Activated naive CD8-positive, alpha-beta T cell treated with anti-CD3 and anti-CD28 coated beads for 36 hours (primary cell): Measurements from ENCODE around the gene ISM2. TPM values are rescaled to one million over a fixed set of nuclear protein-coding genes. Genes with fewer than 3 reads are reported as not detected.

ENCODE experiments used
- DNase-seq: peaks from one replicate; pipeline ENCODE4 v3.0.0; 2021
- H3K27ac Mint-ChIP-seq: one replicate; pipeline ENCODE4 v1.8.0; 2022; ENCODE audit warnings: mild to moderate bottlenecking, moderate library complexity, mixed read lengths
- H3K27me3 Mint-ChIP-seq: one replicate; pipeline ENCODE4 v1.8.0; 2022; ENCODE audit warnings: mild to moderate bottlenecking, mixed read lengths
- H3K36me3 Mint-ChIP-seq: one replicate; pipeline ENCODE4 v1.8.0; 2021; ENCODE audit warnings: mild to moderate bottlenecking, mixed read lengths
- H3K4me1 Mint-ChIP-seq: one replicate; pipeline ENCODE4 v1.8.0; 2021; ENCODE audit warnings: mixed read lengths
- H3K4me3 Mint-ChIP-seq: one replicate; pipeline ENCODE4 v1.8.0; 2022; ENCODE audit warnings: mild to moderate bottlenecking, moderate library complexity, mixed read lengths
- H3K9me3 Mint-ChIP-seq: one replicate; pipeline ENCODE4 v1.8.0; 2022; ENCODE audit warnings: mixed read lengths
- total RNA-seq, 2 experiments: library from RNA; stranded (reverse); gene quantifications; one replicate each; pipeline ENCODE4 v1.2.3, GENCODE V29; 2021

ISM2 gene
- total RNA-seq, 2 experiments from 2014 or later = 0.29 to 0.44 TPM

DNA sequence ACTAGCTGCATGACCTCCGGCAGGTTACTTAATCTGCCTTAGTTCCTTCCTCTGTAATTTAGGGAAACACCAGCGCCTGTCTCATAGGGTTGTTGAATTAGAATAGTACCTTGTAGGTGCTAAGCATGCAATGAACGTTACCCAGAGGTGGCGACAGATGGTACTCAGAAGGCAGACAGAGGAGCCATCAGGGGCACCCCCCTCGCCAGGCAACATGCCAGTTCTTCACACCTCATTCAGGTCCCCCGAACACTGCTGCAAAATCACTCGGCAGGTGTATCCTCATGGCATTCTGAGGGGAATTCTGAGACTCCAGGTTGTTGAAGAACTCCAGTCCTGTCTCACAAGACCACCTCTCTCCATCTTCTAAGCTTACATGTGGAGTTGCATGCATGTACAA lies 10.1 kb downstream of the ISM2 start:
- Mint-ChIP-seq H3K4me1 (no peaks in the 10 kb centered on the region), H3K36me3 (no peaks in the 10 kb centered on the region), H3K9me3 (no peaks in the 10 kb centered on the region), H3K4me3 (no peak overlapping the region), H3K27me3 (no peaks in the 10 kb centered on the region), H3K27ac (no peak overlapping the region)
- no peak for DNase-seq

DNA sequence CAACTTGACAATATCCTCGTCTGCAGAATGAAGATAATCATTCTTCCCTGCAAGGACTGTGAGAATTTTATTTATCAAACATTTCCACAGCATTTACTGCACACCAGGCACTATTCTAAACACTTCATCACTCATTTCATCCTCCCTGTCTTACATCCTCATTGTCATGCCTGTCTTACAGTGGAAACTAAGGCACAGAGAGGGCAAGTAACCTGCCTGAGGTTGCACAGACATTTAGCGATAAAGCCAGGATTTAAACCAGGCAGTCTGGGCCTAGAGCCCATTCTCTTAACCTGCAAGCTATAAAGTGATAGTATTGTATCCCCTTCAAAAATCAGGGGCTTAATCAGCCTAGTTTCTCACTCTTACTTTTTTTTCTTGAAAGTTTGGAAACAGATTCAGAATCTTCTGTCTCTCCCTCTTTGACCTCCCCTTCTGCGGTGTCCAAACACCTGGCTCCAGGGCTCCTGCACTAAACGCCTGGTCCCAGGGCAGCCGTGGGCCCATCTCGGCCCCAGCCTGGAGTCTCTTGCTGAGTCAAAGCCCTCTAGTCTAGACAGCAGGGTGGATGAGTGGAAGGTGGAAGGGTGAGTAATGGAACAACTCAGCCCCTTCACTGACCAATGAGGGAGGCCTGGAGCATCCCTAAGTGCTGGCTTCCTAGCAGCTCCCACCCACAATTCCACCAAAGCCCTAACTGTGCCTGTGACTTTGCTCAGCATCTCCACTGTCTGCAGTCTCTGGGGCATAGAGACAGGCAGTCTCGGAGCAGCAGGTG lies 12.5 kb downstream of the ISM2 start:
- Mint-ChIP-seq H3K4me1 (no peaks in the 10 kb centered on the region), H3K27ac (no peak overlapping the region), H3K4me3 (no peak overlapping the region), H3K27me3 (no peaks in the 10 kb centered on the region), H3K36me3 (no peaks in the 10 kb centered on the region), H3K9me3 (no peaks in the 10 kb centered on the region)
- DNase-seq = no peak

DNA sequence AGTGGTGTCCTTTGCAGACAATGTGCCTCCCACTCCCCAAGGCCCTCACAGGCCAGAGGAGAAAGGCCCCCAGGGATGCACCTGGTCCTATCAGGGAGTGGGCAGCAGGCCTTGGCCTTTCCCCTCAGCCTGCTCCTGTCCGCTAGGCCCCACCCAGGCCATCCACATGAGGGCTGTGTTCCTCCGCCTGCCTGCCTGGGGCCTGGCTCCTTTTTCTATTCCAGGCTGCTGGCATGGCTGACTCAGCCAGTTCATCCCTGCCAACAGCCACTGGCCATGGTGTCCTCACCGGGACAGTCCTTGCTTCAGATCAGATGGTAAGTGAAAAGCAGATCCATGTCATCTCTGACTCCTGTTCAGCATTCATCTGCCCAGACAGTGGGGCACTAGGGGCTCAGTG lies 13.4 kb downstream of the ISM2 start:
- Mint-ChIP-seq H3K9me3 (no peaks in the 10 kb centered on the region), H3K27me3 (no peaks in the 10 kb centered on the region), H3K4me1 (no peaks in the 10 kb centered on the region), H3K4me3 (no peak overlapping the region), H3K36me3 (no peaks in the 10 kb centered on the region), H3K27ac (no peak overlapping the region)
- DNase-seq = no peak

DNA sequence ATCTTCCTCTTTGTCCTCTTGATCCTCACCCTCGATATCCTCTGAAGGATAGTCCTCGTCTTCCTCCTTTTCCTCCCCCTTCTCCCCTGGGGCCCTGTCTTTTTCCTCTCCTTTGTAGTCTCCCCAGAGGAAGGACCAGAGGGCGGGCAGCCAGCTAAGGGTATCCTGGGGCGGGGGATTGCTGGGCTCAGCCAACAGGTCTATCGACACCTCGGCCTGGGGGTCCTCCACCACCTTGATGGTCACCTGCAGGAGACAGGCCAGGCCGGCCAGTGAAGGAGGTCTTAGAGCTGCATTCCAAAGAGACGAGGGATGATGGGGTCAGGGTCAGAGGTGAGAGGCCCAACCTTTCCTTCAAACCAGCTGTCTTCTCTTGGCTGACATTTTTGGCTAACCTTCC lies 16.2 kb downstream of the ISM2 start:
- Mint-ChIP-seq H3K27me3 (no peaks in the 10 kb centered on the region), H3K4me1 (no peaks in the 10 kb centered on the region), H3K27ac (no peak overlapping the region), H3K9me3 (no peaks in the 10 kb centered on the region), H3K36me3 (no peaks in the 10 kb centered on the region), H3K4me3 (no peak overlapping the region)
- no peak for DNase-seq

DNA sequence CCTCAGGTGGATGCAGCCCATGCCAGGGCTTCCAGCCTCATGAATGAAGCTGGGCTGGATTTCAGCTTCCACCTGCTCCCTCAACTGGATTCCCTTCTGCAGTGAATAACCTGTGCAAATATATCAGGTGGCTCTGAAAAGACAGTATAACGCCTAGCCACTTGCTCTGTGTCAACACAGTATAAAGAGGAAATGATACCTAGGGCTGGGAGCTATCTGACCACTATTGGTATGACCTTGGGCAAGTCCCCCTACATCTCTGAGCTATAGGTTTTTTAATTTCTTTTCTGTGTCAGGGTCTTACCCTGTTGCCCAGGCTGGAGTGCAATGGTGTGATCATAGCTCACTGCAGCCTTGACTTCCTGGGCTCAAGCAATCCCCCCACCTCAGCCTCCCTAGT lies 19.8 kb downstream of the ISM2 start:
- Mint-ChIP-seq H3K9me3 (no peaks in the 10 kb centered on the region), H3K4me3 (no peak overlapping the region), H3K4me1 (no peaks in the 10 kb centered on the region)

DNA sequence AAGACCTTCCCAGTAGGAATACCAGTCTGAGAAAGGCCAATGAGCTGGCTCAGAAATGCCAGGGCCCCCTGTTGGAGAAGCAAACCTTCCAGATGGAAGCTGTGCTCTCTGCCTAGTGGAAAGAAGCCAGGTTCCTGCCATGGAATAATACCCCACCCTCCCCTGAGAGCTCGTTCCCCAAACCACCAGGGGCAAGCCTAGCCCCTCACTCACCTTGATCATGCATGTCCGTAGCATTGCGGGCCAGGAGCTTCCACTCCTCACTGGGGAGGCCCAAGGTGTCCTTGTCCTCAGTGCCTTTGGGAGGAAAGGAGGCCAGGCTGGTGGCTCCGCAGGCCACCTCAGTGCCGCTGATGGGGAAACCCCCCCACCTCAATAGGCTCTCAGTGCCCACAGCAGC lies 20.6 kb downstream of the ISM2 start:
- H3K4me3 Mint-ChIP-seq = no peak overlapping the region
- H3K4me1 Mint-ChIP-seq = no peaks in the 10 kb centered on the region
- no peak overlapping the region for H3K27ac Mint-ChIP-seq
- no peaks in the 10 kb centered on the region for H3K36me3 Mint-ChIP-seq
- no peaks in the 10 kb centered on the region for H3K27me3 Mint-ChIP-seq
- no peak for DNase-seq
- H3K9me3 Mint-ChIP-seq = no peaks in the 10 kb centered on the region

More for the DNA sequence above, 19.8 kb downstream of the ISM2 start:
- Mint-ChIP-seq H3K27ac (no peak overlapping the region), H3K27me3 (no peaks in the 10 kb centered on the region), H3K36me3 (no peaks in the 10 kb centered on the region)
- no peak for DNase-seq

DNA sequence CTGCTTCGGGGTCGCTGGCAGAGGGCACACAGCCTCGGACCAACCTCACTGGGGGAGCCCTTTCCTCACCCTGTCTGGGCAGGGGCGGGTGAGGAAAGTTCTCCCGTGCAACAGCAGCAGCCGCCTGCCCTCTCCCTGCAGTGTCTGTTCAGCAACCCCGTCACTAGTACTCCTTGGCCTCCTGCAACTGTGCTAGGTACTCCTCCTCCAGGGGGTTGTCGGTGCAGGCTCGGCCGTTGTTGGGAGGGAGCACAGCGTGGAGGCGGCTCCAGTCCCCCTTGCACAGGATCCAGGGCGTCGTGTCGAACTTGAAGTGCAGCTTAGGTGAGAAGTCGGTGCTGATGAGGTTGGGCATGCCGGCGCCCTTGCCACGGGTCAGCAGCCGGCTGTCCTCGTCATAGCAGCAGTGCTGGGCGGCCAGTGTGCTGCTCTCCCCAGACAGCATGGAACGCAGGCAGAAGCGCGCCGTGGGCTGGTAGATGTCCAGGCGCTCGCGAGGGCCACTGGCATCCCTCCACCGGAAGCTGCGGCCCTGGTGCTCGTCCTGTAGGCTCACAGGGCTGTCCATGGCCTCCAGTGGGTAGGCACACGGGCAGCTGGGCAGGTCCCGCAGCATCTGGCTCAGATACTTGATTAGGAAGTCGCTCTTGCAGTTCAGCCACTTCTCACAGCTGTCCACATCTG lies 23.0 kb downstream of the ISM2 start:
- no peak overlapping the region for H3K4me3 Mint-ChIP-seq
- H3K36me3 Mint-ChIP-seq = no peaks in the 10 kb centered on the region
- no peaks in the 10 kb centered on the region for H3K4me1 Mint-ChIP-seq
- DNase-seq = no peak
- H3K27ac Mint-ChIP-seq = no peak overlapping the region
- H3K9me3 Mint-ChIP-seq = no peaks in the 10 kb centered on the region
- no peaks in the 10 kb centered on the region for H3K27me3 Mint-ChIP-seq

DNA sequence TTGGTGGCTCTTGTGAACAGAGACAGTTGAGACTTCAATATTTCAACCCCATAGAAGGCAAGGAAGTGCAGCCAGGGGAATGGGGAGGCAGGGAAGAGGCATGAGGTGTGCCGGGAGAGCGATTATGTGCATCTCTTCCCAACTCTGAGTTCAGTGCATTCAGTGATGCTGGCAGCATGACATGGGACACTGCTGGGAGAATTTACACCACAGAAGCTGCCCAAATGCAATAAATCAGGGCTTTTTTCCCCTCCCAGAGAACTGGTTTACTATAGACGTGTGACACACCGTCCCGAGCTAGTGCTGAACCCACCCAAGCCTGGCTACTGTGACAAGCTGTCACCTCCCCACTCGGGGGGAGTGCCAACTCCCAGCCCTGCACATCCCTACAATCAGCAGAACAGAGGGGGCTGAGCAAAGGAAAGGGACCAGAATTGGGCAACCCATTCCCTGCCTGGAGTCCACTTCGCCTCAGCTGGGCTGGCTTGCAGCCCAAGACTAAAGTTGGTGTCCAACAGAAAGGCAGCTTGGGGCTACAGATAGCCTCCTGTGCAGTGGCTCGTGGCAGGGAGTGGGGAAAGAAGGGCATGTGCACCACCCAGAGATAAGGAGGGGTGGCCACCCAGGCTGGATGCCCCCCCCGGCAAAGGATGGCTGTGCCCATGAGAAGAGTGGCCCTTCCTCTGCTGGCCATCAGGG lies 24.0 kb downstream of the ISM2 start:
- Mint-ChIP-seq H3K4me3 (no peak overlapping the region), H3K27ac (no peak overlapping the region), H3K9me3 (no peaks in the 10 kb centered on the region), H3K4me1 (no peaks in the 10 kb centered on the region), H3K27me3 (no peaks in the 10 kb centered on the region), H3K36me3 (peaks cover 2% of the 10 kb centered on the region)
- DNase-seq = no peak

DNA sequence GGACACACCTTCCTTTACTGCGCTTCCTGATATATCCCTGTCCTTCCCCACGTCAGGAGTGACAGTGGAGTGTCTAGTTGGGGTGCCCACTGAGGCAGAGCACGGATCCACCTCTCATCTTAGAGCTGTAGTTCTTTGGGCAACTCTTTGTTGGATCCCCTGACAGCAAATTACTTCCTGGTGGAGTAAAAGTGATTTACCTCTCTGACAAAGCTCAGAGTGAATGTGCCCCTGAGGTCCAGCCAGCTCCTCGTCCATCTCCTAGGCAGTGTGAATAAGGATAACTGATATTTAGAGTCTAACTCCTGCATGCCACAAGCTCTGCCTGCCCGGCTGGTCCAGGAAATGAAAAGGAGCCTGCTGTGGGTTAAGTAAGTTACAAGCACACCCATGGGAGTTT lies 24.7 kb downstream of the ISM2 start:
- DNase-seq = no peak
- Mint-ChIP-seq H3K4me3 (no peak overlapping the region), H3K27ac (no peak overlapping the region), H3K4me1 (no peaks in the 10 kb centered on the region), H3K9me3 (no peaks in the 10 kb centered on the region), H3K36me3 (peaks cover 3% of the 10 kb centered on the region), H3K27me3 (no peaks in the 10 kb centered on the region)

DNA sequence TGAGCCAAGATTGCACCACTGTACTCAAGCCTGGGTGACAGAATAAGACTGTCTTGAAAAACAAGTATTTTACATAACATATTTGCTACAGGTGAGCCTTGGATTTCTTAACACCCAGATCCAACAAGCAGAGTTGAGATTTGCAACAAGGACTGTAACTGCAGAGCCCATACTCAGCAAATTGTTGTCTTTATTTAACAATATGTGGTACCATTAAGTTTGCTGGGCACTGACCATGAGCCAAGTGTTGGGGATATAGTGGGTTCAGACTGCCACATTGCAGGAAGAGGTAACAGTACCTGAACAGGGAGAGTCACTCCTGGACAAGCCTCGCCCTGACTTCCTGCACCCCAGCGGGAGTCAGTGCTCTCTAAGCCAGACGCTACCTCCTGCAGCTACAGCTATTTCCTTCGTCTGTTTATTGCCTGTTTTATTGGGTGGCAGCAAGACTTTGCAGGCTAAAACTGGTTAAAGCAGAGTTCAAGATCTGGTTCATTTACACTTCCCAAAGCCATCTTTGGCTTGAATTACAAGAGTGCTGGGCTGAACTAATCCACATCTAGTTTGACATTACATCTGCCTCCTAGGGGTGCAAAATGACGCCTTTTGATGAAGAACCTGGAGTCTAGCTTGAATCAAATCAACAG lies 28.3 kb downstream of the ISM2 start:
- DNase-seq = no peak
- Mint-ChIP-seq H3K27me3 (no peaks in the 10 kb centered on the region), H3K9me3 (no peaks in the 10 kb centered on the region), H3K4me1 (no peaks in the 10 kb centered on the region), H3K36me3 (peaks cover 7% of the 10 kb centered on the region), H3K4me3 (no peak overlapping the region), H3K27ac (no peak overlapping the region)

DNA sequence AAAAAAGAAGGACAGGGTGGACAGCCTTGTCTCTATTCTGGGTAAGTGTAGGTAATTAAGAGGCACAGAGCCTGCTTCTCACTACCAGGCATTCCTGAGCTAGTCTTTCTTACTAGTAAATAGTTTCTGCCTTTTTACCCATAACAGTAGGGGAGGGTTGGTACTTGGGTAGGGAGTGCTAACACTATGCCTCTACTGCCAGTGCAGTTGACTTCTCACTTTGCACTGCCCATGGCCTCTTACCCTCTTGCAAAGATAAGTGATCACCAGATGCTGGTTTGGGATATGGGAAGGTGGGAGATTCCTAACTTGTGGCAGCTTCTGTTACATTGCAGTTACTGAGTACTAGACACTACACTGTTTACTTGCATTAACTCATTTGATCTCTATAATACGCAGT lies 29.1 kb downstream of the ISM2 start:
- Mint-ChIP-seq H3K4me3 (no peak overlapping the region), H3K4me1 (no peaks in the 10 kb centered on the region), H3K27ac (no peak overlapping the region), H3K9me3 (no peaks in the 10 kb centered on the region), H3K27me3 (no peaks in the 10 kb centered on the region), H3K36me3 (peaks cover 8% of the 10 kb centered on the region)
- no peak for DNase-seq

DNA sequence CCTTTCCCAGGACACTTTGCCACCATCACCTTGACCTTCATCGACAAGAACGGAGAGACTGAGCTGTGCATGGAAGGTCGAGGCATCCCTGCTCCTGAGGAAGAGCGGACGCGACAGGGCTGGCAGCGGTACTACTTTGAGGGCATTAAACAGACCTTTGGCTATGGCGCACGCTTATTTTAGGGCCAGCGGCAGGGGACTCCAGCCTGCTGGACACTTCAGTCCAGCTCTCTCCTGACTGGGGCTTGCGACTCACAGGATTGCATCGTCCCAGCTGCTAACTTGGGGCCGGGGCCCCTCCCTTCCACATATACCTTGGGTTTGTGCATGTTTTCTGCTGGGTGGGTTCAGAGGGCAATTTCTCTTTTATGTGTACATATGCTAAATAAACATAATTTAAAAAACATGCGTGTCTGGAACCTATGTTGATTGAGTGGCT lies 29.5 kb downstream of the ISM2 start:
- no peaks in the 10 kb centered on the region for H3K9me3 Mint-ChIP-seq
- no peak for DNase-seq
- peaks cover 10% of the 10 kb centered on the region for H3K36me3 Mint-ChIP-seq
- no peak overlapping the region for H3K27ac Mint-ChIP-seq
- no peaks in the 10 kb centered on the region for H3K27me3 Mint-ChIP-seq
- no peaks in the 10 kb centered on the region for H3K4me1 Mint-ChIP-seq
- H3K4me3 Mint-ChIP-seq = no peak overlapping the region

DNA sequence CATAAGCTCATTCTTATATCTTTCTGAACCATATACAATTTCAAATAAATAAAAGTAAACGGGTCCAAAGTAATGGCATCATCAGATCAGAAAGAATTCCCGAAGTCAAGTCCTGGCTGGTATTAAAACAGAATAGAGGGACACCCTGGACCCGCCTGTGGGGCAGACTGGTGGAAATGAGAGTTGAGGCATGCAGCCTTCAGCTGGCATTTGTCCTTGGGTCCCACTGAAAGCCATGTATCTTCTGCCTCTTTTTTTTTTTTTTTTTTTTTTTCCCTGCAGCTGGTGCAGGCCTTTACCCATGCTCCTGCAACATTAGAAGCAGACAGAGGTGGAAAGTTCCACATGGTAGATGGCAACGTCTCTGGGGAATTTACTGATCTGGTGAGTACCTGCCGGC lies 30.8 kb downstream of the ISM2 start:
- no peak for DNase-seq
- no peaks in the 10 kb centered on the region for H3K4me1 Mint-ChIP-seq
- H3K27ac Mint-ChIP-seq = no peak overlapping the region
- H3K9me3 Mint-ChIP-seq = no peaks in the 10 kb centered on the region
- no peak overlapping the region for H3K4me3 Mint-ChIP-seq
- peaks cover 17% of the 10 kb centered on the region for H3K36me3 Mint-ChIP-seq
- no peaks in the 10 kb centered on the region for H3K27me3 Mint-ChIP-seq

DNA sequence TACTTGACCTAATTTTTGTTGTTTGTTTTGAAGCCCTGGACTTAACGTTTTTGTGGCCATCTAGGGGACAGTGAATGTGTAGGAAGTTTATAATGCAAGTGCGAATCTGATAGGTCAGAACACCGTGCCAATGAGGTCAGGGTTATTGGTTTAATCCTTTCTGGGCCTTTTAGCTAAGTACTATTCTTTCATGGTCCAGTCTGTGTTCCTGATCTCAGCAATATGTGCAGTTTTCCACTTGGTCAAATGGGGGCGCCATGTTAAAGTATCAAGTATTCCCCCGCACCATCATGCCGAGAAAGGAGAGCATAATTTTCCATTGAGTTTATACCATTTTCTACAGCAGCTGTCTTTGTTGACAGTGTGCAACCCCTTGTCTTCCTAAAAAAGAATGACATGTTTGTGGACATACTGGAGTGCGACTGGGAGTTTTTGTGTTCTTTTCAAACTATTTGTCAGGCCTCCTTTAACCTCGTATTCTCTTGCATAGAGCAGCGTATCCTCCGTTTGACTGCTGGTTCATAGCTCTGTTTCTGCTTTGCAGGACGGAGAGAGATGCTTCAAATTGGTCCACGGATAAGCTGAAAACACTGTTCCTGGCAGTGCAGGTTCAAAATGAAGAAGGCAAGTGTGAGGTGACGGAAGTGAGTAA lies 39.4 kb downstream of the ISM2 start:
- Mint-ChIP-seq H3K36me3 (peaks cover 48% of the 10 kb centered on the region), H3K27me3 (no peaks in the 10 kb centered on the region), H3K4me3 (peak overlapping the region; percentile 100), H3K4me1 (peaks cover 29% of the 10 kb centered on the region), H3K9me3 (no peaks in the 10 kb centered on the region), H3K27ac (peak overlapping the region; percentile 100)
- DNase-seq = peak; percentile 64
